Measurements from ENCODE around the gene RXFP1.

GRCh38 chr4:158571736-158572135 lies 50.1 kb downstream of the RXFP1 start:
- TF ChIP-seq POLR2A (IDR thresholded peaks at IDR 0.05) (no peak), CTCF (IDR thresholded peaks at IDR 0.05) (no peak)

Measured in uterus (tissue), 2 donors.